ENCODE results near the gene SPIRE1. TPM values are rescaled to one million over a fixed set of nuclear protein-coding genes. Genes with fewer than 3 reads are reported as not detected.
"Not testable (repeated sequence)": the region's sequence is repeated elsewhere in the genome, so short reads cannot be mapped to it uniquely, and the experiment has no call there.

The SPIRE1 gene
- total and polyA plus RNA-seq, 4 donors, result 0.29 to 5.7 (median 3.2) TPM

DNA sequence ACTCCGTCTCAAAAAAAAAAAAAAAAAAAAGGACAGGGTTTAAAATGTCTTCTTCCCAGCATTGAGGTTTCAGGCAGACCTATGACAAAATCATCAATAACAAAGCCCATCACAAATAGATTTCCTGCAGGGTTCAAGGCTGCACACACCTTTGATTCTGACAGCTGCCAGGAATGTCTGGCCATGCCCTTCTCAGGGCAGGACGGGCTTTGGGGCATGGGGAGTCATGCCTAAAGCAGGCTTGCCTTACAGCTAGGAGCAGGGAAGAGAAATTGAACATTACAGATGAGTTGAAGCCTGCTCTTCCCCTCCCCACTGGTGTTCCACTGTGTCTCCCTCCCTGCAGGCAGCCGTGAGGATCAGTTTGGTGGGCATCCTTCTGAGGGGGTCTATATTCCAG lies 246.5 kb downstream of the SPIRE1 start:
- 95% methylated on average over 2 of the region's 3 CpGs for WGBS
- Histone ChIP-seq H3K4me3 (ENCODE audit: low read depth in 1 of 3, low read length in 3 of 3) (no peak overlapping the region), H3K27me3 (ENCODE audit: control insufficient read depth in 4 of 4, insufficient read depth in 4 of 4, low read length in 3 of 4) (peaks cover 0 to 2% (median 0%) of the 10 kb centered on the region in 4 donors), H3K9ac (ENCODE audit: low read depth in 1 of 2, low read length in 2 of 2) (no peak overlapping the region), H3K9me3 (ENCODE audit: control insufficient read depth in 4 of 4, low read length in 3 of 4) (no peaks in the 10 kb centered on the region), H3K4me1 (ENCODE audit: control insufficient read depth in 4 of 4, insufficient read depth in 4 of 4, low read length in 3 of 4) (peaks cover 2 to 8% (median 5%) of the 10 kb centered on the region in 4 donors), H3K27ac (ENCODE audit: low read depth in 1 of 2, low read length in 2 of 2) (no peak overlapping the region), H3K36me3 (ENCODE audit: control insufficient read depth in 4 of 4, insufficient read depth in 3 of 4, low read depth in 1 of 4, low read length in 3 of 4) (no peaks in the 10 kb centered on the region)
- TF ChIP-seq HNF4A (conservative IDR thresholded peaks at IDR 0.05) (no peak), FOXA2 (IDR thresholded peaks at IDR 0.05) (no peak), YY1 (IDR thresholded peaks at IDR 0.05) (no peak), EGR1 (IDR thresholded peaks at IDR 0.05; ENCODE audit: low read depth in 2 of 2) (no peak), NR2F2 (IDR thresholded peaks at IDR 0.05) (no peak), HNF4G (IDR thresholded peaks at IDR 0.05) (no peak), GABPA (IDR thresholded peaks at IDR 0.05 in 1 of 2, conservative IDR thresholded peaks at IDR 0.05 in 1 of 2) (no peak), TAF1 (conservative IDR thresholded peaks at IDR 0.05) (no peak), RAD21 (IDR thresholded peaks at IDR 0.05) (no peak), FOXA1 (IDR thresholded peaks at IDR 0.05) (no peak), SP1 (IDR thresholded peaks at IDR 0.05) (no peak), RXRA (IDR thresholded peaks at IDR 0.05) (no peak), JUND (IDR thresholded peaks at IDR 0.05) (no peak)
- TF ChIP-seq, protein P1, sequence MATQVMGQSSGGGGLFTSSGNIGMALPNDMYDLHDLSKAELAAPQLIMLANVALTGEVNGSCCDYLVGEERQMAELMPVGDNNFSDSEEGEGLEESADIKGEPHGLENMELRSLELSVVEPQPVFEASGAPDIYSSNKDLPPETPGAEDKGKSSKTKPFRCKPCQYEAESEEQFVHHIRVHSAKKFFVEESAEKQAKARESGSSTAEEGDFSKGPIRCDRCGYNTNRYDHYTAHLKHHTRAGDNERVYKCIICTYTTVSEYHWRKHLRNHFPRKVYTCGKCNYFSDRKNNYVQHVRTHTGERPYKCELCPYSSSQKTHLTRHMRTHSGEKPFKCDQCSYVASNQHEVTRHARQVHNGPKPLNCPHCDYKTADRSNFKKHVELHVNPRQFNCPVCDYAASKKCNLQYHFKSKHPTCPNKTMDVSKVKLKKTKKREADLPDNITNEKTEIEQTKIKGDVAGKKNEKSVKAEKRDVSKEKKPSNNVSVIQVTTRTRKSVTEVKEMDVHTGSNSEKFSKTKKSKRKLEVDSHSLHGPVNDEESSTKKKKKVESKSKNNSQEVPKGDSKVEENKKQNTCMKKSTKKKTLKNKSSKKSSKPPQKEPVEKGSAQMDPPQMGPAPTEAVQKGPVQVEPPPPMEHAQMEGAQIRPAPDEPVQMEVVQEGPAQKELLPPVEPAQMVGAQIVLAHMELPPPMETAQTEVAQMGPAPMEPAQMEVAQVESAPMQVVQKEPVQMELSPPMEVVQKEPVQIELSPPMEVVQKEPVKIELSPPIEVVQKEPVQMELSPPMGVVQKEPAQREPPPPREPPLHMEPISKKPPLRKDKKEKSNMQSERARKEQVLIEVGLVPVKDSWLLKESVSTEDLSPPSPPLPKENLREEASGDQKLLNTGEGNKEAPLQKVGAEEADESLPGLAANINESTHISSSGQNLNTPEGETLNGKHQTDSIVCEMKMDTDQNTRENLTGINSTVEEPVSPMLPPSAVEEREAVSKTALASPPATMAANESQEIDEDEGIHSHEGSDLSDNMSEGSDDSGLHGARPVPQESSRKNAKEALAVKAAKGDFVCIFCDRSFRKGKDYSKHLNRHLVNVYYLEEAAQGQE (IDR thresholded peaks at IDR 0.05), result no peak
- TF ChIP-seq, protein P2, sequence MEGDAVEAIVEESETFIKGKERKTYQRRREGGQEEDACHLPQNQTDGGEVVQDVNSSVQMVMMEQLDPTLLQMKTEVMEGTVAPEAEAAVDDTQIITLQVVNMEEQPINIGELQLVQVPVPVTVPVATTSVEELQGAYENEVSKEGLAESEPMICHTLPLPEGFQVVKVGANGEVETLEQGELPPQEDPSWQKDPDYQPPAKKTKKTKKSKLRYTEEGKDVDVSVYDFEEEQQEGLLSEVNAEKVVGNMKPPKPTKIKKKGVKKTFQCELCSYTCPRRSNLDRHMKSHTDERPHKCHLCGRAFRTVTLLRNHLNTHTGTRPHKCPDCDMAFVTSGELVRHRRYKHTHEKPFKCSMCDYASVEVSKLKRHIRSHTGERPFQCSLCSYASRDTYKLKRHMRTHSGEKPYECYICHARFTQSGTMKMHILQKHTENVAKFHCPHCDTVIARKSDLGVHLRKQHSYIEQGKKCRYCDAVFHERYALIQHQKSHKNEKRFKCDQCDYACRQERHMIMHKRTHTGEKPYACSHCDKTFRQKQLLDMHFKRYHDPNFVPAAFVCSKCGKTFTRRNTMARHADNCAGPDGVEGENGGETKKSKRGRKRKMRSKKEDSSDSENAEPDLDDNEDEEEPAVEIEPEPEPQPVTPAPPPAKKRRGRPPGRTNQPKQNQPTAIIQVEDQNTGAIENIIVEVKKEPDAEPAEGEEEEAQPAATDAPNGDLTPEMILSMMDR (IDR thresholded peaks at IDR 0.05; ENCODE audit: low read depth, low read length, missing input control), result no peak
- TF ChIP-seq, protein P3, sequence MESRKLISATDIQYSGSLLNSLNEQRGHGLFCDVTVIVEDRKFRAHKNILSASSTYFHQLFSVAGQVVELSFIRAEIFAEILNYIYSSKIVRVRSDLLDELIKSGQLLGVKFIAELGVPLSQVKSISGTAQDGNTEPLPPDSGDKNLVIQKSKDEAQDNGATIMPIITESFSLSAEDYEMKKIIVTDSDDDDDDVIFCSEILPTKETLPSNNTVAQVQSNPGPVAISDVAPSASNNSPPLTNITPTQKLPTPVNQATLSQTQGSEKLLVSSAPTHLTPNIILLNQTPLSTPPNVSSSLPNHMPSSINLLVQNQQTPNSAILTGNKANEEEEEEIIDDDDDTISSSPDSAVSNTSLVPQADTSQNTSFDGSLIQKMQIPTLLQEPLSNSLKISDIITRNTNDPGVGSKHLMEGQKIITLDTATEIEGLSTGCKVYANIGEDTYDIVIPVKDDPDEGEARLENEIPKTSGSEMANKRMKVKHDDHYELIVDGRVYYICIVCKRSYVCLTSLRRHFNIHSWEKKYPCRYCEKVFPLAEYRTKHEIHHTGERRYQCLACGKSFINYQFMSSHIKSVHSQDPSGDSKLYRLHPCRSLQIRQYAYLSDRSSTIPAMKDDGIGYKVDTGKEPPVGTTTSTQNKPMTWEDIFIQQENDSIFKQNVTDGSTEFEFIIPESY (IDR thresholded peaks at IDR 0.05), result no peak
- TF ChIP-seq, protein P4, sequence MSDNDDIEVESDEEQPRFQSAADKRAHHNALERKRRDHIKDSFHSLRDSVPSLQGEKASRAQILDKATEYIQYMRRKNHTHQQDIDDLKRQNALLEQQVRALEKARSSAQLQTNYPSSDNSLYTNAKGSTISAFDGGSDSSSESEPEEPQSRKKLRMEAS (IDR thresholded peaks at IDR 0.05), result no peak
- TF ChIP-seq, protein P5, sequence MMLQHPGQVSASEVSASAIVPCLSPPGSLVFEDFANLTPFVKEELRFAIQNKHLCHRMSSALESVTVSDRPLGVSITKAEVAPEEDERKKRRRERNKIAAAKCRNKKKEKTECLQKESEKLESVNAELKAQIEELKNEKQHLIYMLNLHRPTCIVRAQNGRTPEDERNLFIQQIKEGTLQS (IDR thresholded peaks at IDR 0.05), result no peak
- DNase-seq (ENCODE audit: low spot score), result no peak

DNA sequence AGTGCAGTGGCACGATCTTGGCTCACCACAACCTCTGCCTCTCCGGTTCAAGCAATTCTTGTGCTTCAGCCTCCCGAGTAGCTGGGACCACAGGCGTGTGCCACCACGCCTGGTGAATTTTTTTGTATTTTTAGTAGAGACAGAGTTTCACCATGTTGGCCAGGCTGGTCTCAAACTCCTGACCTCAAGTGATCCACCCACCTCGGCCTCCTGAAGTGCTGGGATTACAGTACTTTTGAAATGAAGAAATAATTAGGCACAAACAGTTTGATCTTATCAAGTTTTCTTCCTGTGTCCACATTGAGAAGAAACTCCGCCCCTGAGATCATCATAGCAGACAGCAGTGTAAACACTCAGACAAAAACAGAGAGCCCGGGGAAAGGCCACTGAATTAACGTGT lies 247.2 kb downstream of the SPIRE1 start:
- not testable (repeated sequence) for H3K36me3 ChIP-seq (ENCODE audit: control insufficient read depth in 4 of 4, insufficient read depth in 3 of 4, low read depth in 1 of 4, low read length in 3 of 4); H3K9ac ChIP-seq (ENCODE audit: low read depth in 1 of 2, low read length in 2 of 2); H3K9me3 ChIP-seq (ENCODE audit: control insufficient read depth in 4 of 4, low read length in 3 of 4); H3K27ac ChIP-seq (ENCODE audit: low read depth in 1 of 2, low read length in 2 of 2); H3K4me3 ChIP-seq (ENCODE audit: low read depth in 1 of 3, low read length in 3 of 3); H3K4me1 ChIP-seq (ENCODE audit: control insufficient read depth in 4 of 4, insufficient read depth in 4 of 4, low read length in 3 of 4); DNase-seq (ENCODE audit: low spot score); H3K27me3 ChIP-seq (ENCODE audit: control insufficient read depth in 4 of 4, insufficient read depth in 4 of 4, low read length in 3 of 4)
- 66% methylated on average over 9 of the region's 9 CpGs for WGBS
